ENCODE results near the gene LCN15.
"Not testable (repeated sequence)": the region's sequence is repeated elsewhere in the genome, so short reads cannot be mapped to it uniquely, and the experiment has no call there.

LCN15 gene

DNA sequence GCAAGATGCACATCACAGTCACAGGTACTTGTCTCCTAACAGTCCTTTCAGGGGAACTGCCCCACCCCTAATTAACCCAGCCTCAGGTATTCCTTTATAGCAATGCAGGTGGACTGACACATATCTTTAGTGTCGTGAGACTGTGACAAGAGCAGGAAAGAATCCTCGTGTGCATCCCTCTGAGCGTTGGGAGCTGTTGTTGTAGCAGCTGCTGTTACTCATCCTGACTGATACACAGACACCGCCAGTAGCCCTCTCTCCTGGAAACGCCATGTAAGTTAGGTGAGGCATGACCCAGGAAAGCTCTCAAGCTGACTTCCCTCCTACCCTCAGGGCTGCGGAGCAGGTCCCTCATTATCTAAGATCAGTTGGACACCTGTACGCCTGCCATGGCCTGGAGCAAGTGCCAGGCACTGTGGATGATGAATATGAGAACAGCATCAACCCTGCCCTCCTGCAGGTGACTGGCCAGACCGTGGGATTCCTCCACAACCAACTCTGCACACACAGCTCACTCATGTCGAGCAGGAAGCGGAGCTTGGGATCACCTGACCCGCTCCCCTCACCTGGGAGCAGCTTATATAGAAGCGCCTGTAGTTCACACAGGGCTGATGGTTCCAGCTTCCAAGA lies 10.2 kb upstream of the LCN15 start:
- no peak for DNase-seq

DNA sequence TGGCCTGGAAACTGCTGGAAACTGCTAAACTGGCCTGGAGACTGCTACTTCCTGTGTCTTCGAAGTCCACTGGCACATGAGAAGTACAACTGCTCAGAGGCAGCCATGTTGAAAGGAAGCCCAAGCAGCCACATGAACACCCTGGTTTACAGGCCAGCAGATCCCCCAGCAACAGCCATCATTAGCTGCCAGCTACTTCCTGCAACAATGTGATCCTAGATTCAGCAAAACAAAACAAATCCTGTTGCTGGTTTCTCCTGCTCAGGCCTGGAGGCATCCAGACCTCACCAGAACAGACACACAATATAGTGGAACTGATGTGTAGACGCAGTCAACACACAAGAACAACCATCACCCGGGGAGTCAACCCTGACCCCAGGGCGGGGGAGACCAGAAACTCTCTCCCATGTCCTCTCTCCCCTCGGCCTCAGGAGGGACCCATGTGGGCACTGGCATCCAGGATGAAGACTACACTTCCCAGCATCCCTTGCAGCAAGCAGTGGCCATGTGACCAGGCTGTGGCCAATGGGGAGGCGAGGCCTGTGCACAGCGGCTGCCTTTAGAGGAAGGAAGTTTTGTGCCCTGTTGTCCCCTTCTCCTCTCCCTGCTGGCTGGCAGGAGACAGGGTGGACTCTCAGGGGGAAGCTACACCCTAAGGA lies 9.2 kb upstream of the LCN15 start:
- peak in 1 of 2 experiments; percentile 54 for DNase-seq

DNA sequence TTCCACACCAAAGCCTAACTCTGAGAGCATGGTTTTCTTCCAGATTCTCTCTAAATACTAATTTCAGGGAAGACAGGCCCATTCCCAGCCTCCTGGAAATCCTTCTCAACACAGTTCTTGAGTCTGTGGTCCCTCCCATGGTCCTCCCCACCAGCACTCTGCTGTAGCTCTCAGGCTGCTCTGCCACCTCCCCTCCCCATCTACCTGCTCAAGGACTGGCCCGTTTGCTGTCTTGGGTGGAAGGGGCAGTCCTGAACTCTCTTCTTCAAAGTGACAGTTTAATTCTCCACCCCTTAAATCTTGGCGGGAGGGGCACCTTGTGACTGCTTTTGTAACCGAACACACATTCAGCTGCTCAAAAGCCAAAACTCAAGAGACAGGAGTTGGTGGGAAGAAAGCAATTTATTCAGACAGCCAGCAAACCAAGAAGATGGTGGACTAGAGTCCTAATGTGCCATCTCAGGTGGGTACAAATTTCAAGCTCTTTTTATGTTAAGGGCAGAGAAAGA lies 7.6 kb upstream of the LCN15 start:
- no peak for DNase-seq

DNA sequence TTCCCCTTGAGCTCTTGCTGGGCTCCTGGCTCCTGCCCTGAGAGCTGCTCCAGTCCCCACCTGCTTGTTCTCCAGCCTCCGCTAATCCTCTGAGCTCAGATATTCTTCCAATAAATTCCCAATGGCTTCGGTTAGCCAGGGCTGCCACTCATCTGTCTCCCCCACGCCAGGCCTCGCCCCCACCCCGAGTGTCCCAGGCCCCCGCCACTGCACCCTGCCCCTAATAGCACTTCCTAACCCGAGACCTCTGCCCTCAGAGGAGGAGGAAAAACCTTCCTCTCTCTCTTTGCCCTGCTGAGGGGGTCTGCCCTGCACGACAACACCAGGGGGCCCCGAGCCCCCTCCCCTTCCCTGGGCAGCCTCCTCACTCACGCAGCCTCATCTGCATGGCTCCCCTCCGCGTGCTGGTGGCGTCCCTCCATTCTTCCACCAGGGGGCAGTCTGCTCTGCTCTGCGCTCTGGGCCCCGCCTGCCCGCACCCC lies 5.4 kb upstream of the LCN15 start:
- DNase-seq: no peak

DNA sequence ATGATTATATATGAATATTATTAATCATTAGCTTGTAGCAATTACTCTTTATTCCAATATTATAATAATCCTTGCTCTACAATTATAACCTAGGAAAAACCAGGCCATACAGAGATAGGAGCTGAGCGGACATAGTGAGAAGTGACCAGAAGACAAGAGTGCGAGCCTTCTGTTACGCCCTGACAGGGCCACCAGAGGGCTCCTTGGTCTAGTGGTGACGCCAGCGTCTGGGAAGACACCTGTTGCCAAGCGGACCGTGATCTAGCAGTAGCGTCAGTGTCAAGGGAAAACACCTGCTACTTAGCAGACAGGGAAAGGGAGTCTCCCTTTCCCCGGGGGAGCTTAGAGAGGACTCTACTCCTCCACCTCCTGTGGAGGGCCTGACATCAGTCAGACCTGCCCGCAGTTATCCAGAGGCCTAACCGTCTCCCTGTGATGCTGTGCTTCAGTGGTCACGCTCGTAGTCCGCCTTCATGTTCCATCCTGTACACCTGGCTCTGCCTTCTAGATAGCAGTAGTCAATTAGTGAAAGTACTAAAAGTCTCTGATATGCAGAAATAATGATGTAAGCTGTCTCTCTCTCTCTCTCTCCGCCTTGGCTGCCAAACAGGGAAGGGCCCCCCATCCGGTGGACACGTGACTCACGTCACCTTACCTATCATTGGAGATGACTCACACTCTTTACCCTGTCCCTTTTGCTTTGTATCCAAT lies 2.2 kb upstream of the LCN15 start:
- peak; percentile 68 to 77 for DNase-seq

DNA sequence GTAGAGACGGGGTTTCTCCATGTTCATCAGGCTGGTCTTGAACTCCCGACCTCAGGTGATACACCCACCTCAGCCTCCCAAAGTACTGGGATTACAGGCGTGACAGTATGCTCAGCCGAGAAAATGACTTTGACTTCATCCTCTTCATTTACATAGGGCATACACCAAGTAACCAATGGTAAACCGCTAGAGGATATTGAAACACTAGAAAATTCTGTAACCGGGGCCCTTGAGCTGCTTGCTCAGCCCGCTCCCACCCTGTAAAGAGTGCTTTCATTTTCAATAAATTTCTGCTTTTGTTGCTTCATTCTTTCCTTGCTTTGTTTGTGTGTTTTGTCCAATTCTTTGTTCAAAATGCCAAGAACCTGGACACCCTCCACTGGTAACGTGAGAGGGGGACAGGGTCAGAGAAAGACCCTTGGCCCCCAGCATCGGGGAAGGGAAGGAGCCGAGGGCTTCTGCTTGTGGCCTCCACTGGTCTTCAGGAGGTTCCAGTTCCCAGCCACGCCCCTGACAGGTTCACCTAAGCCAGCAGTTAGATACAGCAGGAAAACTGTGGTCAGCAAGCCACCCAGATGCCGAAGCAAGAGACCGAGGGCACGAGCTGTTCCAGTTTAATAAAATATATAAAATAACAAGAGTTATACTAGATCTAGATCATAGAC lies 1.6 kb upstream of the LCN15 start:
- not testable (repeated sequence) for DNase-seq

DNA sequence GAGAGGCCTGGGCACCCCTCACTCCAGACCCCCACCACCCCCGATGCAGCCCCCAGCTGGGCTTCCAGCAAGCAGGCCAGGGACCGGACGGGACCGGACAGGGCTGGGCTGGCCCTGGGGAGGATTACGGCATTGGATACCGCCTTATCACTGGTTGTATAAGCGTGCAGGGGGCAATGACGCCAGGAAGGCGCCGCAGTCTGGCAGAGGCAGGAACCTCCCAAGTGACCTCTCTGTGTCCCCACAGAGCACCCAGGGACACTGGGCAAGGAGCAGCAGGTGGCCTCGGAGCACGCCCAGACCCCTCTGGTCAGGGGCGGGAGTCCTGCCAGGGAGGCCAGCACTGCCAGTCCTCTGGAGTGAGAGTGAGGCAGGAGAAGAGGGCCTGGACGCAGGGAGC lies 723 bp upstream of the LCN15 start:
- DNase-seq: no peak

DNA sequence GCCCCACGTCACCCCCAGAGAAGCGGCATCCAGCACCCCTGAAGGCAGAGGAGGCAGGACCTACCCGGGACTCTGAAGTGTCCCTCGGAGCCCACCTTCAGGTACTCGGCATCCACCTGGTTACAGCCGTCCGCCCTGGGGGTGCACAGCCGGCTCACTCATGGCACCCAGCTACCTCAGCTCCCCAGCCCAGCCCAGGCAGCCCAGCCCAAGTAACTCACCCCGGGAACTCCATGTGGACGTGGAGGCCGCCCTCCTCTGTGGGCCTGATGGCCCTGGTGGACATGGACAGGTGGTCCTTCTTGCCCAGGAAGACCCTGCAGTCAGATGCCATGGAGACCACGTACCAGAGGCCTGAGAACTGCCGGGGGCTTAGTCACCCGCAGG lies 676 bp downstream of the LCN15 start:
- DNase-seq: no peak

DNA sequence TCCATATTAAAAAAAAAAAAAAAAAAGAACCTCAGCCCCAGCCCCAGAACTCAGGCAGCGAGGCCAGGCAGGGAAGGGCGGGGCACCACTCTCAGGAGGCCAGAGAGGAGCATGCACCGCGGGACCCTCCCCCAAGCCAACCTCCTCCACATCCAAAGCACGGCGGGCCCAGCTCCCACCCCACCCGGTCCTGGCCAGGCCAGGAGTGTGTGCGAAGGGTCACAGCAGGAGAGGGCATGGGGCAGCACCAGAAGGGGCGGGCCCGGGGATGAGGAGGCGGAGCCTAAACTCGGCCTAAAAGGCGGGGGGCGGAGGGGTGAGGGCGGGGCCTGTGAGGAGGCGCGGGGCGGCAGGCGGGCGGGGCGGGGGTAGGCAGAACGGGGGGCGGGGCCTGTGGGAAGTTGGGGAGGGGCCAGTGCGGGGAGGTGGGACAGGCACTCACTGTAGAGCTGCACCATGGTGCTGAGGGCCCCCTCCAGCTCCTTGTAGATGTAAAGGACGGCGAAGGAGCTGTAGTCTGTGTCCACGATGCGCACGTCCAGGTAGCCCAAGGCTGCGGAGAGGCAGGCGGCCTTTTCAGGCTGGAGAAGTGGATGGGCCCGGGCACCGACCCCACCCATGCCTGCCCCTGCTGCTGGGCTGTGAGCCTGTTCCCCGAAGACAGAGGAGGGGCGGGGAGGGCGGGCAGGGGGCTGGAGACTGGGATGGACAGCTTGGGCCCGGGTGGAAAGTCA lies 1.2 kb downstream of the LCN15 start:
- DNase-seq: peak; percentile 34 to 58

DNA sequence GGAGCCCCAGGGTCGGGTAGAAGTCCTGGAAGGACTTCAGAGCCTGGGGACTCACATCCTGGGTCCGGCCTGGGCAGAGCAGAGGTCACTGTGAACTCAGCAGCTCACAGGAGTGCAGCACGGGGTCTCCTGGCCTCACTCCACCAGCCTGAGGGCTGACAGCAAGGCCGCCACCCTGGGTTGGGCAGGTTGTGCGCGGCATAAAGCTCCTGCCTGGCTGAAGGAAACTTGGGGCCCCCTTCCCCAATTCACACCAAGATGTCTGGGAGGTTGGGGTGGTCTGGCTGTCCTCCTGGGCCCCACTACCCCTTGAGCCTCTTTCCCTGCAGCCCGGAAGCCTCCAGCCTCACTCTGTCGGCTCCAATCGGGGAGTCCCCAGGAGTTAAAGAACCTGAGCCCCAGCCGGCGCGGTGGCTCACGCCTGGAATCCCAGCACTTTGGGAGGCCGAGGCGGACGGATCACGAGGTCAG lies 2.1 kb downstream of the LCN15 start:
- no peak for DNase-seq

DNA sequence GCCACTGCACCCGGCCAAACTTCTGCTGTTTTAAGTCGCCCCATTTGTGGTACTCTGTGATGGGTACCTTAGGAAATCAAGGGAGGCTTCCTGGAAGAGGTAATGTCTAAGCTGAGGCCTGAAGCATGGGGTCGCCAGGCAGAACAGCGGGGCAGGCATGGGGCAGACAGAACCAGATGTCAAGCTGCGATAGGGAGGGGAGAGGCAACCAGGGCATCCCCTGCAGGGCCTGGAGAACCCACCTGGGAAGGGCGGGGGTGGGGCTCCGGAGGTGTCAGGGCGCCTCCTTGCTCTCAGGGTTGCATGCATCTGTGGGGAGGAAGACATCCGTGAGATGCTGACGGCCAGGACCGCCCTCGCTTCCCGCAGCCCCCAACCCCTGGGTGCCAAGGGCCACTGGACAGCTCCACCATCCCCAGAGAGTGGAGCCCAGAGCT lies 2.8 kb downstream of the LCN15 start:
- no peak for DNase-seq

DNA sequence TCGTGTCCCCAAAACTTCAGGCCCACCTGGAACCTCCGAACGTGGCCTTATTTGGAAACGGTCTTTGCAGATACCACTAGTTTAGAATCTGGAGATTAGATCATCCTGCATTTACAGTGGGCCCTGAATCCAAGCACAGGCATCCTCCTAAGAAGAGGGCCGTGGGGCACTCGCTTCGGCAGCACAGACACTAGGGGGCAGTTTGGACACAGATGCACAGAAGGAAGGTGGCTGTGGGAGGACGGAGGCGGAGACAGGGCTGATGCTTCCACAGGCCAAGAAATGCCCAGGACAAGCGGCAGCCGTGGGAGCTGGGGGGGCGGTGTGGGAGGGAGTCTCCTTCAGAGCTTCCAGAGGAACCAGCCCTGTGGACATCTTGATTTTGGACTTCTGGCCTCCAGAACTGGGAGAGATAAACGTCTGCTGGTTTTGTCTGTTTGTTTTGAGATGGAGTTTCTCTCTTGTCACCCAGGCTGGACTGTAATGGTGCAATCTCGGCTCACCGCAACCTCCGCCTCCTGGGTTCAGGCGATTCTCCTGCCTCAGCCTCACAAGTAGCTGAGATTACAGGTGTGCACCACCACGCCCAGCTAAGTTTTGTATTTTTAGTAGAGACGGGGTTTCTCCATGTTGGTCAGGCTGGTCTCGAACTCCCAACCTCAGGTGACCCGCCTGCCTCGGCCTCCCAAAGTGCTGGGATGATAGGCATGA lies 3.3 kb downstream of the LCN15 start:
- peak; percentile 57 to 65 for DNase-seq

DNA sequence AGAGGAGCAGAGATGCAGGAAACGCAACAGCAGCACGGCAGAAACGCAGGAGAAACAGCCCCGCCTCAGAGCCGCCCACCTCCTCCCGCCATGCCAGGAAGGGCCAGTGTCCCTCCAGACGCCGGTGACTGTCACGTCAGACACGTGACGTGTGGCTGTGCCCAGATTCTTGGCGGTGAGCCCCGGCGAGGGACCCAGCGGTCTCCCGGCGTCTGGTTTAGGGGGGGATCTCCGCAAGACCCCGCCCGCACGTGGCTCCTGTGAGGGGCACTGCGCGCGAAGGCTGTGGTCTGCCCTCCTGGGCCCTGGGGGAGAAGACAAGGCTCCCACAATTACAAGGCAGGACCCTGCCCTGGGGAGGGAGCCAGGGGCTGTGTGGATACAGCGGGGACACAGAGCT lies 3.9 kb downstream of the LCN15 start:
- no peak for DNase-seq

DNA sequence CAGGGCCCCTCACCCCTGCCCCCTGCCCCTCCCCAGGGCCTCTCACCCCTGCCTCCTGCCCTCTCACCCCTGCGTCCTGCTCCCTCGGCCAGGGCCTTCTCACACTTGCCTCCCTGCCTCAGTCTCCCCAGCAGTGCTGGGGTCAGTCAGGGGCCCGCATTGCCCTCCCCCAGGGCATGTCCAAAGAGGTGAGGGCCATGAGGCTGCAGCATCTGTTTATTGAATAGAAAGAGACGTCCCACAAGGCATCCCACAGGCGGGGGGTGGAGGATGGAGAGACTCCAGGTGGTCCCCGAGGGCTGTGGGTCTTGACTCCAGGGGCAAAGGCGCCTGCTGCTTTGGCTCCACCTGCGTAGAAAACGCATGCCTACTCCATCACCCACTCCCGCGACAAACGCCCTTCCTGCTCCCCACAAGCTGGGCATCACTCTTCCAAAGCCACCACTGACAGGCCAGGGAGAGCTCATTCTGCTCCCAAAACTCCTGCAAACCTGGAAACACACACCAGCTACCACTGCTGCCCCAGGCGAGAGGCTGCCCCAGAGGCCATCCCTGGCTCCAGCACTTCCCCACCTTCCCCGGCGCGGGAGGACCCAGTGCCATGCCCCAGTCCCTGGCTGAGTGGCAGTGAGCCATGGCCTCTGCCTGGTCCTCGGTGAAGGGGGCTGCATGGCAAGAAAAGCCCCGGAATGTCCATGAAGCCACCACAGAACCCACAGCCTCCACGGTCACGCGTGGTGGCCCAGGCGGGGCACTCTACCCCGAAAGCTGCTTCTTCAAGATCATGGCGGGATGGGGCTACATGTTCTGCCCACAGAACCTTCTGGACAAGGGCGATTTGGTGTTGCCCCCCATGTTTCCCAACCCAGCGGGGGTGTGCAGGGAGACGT lies 4.6 kb downstream of the LCN15 start:
- no peak for DNase-seq

DNA sequence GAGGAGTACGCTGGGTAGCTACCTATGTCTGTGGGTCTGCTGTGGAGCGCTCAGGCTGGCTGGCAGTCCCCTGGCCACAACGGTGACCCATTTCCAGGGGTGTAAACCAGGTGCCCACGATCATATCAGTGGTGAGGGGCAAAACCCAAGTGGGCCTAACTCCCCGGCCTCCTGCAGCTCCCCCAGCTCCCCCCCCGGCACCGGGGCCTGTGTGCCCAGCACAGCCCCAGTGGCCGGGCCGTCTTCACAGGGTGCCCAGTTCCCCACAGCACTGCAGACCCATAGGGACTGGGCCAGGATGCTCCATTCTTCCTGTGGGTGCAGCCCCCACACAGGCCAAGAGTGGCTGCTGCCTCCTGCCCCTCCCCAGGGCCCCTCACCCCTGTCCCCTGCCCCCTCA lies 5.3 kb downstream of the LCN15 start:
- no peak for DNase-seq

DNA sequence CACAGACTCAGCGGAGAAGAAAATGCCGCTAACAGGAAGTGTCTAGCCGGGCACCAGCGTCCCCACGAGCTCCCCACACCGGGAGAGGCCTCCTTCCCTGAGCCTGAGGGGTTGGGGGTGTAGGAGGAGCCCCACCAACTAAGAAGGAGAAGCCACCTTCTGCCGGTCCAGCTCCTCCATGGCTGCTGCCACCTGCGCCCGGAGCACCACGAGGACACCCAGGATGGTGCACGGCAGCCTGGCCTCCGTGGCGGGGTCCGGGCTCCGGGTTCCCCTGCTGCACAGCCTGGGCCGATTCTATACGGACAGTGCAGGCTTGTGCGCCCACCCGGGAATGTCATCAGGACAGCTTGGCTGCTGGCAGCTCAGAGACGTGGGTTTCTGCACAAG lies 6.6 kb downstream of the LCN15 start:
- DNase-seq: no peak

DNA sequence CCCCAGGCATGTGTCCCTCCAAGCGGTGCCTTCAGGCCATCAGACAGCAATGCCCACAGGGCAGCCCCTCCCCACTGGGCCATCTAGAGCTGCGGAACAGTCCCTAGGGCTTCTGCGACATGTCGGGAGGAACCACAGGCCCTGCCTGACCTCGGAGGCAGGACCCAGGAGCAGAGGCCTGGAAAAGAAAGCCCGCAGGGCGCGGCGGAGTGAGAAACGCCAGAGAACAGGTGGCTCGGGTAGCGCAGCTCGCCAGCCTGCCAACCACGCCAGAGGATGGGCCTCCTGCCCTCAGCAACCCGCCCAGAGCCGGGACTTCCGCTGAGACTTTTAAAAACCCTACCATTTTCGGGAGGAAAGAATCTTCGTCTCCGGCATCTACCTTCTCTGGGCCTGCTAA lies 7.0 kb downstream of the LCN15 start:
- no peak for DNase-seq

DNA sequence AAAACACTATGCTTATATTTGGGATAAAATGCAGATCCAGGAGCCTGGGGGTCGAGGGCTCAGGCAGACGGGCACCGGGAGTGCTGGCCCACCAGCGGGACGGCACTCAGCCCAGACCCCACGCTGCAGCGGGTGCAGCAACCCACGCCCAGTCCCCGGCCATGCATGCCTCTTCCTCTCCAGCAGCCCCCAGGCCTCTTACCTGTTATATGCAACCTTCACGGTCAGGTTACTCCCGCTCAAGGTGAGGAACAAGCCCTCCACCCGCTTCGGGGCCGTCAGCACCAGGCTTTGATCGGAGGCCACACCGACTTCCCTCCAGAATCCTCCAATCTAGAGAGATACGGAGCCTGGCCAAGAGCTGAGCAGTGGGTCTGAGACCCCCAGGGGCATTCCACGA lies 7.5 kb downstream of the LCN15 start:
- DNase-seq: no peak

DNA sequence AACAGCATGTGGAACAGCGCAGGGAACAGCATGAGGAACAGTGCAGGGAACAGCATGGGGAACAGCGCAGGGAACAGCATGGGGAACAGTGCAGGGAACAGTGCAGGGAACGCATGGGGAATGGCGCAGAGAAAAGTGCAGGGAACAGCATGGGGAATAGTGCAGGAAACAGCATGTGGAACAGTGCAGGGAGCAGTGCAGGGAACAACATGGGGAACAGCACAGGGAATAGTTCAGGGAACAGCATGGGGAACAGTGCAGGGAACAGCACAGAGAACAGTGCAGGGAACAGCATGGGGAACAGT lies 8.2 kb downstream of the LCN15 start:
- no peak for DNase-seq

DNA sequence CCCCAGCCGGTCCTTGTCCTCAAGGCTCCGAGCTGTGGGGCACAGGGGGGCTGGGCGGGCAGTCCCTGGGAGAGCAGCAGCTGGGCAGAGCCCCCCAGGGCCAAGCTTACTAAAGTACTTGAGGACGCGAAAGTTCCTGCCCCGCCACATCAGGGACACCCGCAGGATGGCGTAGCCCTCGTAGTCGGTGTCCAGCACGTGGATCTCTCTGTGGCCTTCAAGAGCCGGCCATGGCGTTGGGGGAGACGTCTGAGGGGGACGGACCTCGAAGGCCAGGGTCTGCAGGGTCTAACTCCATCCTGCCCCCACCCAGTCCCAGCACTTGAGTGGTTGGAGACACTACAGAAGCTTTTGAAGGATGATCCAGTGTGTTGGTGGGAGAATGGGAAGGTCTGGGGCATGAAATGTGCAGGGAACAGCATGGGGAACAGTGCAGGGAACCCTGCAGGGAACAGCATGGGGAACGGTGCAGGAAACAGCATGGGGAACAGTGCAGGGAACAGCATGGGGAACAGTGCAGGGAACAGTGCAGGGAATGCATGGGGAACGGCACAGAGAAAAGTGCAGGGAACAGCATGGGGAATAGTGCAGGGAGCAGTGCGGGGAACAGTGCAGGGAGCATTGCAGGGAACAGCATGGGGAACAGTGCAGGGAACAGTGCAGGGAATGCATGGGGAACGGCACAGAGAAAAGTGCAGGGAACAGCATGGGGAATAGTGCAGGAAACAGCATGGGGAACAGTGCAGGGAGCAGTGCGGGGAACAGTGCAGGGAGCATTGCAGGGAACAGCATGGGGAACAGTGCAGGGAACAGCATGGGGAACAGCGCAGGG lies 8.8 kb downstream of the LCN15 start:
- DNase-seq: not testable (repeated sequence)

Measured in SHP77 (cell line).